ENCODE data around the gene SGMS1. TPM values are rescaled to one million over a fixed set of nuclear protein-coding genes. Genes with fewer than 3 reads are reported as not detected.

SGMS1 gene
- total RNA-seq, 2 donors from 2014 or later = 67.0 to 68.2 TPM

- TF ChIP-seq POLR2AphosphoS5 (IDR thresholded peaks at IDR 0.05) (no peak), POLR2A (IDR thresholded peaks at IDR 0.05) (no peak), CTCF (IDR thresholded peaks at IDR 0.05) (no peak)
- intact Hi-C loops (cut with DNase I) = no loop called here
- H3K9me3 ChIP-seq = no peaks in the 10 kb centered on the region
- H3K36me3 ChIP-seq = no peaks in the 10 kb centered on the region
- peaks cover 19% of the 10 kb centered on the region for H3K4me1 ChIP-seq (replicated peaks)
- H3K27ac ChIP-seq = peak overlapping the region; percentile 30 to 62
- H3K4me3 ChIP-seq = peak overlapping the region in 1 of 2 donors; percentile 1
- H3K27me3 ChIP-seq (replicated peaks; ENCODE audit: insufficient read depth) = no peaks in the 10 kb centered on the region
- DNase-seq (ENCODE audit: low spot score) = no peak
These were observed 16.3 kb downstream of the SGMS1 start for GRCh38 chr10:50607356-50607925.

- H3K4me1 ChIP-seq (replicated peaks) = peaks cover 19% of the 10 kb centered on the region
- H3K4me3 ChIP-seq = no peak overlapping the region
- no peaks in the 10 kb centered on the region for H3K27me3 ChIP-seq (replicated peaks; ENCODE audit: insufficient read depth)
- intact Hi-C loops (cut with DNase I) = no loop called here
- H3K9me3 ChIP-seq = no peaks in the 10 kb centered on the region
- DNase-seq (ENCODE audit: low spot score) = no peak
- TF ChIP-seq POLR2AphosphoS5 (IDR thresholded peaks at IDR 0.05) = no peak
- no peak for TF ChIP-seq CTCF (IDR thresholded peaks at IDR 0.05)
- TF ChIP-seq POLR2A (IDR thresholded peaks at IDR 0.05) = no peak
- no peaks in the 10 kb centered on the region for H3K36me3 ChIP-seq
- H3K27ac ChIP-seq = peak overlapping the region in 1 of 2 donors; percentile 62
- WGBS = 86% methylated on average over 2 of the region's 2 CpGs
These were observed 17.8 kb downstream of the SGMS1 start for GRCh38 chr10:50605951-50606270.

- 5% methylated on average over 1 of the region's 1 CpG for WGBS
- Histone ChIP-seq H3K4me1 (replicated peaks) (peaks cover 19% of the 10 kb centered on the region), H3K4me3 (no peak overlapping the region)
These were observed 18.3 kb downstream of the SGMS1 start for GRCh38 chr10:50605269-50605950.

GRCh38 chr10:50604809-50605208 lies 18.9 kb downstream of the SGMS1 start:
- intact Hi-C loops (cut with DNase I) = no loop called here
- peaks cover 19% of the 10 kb centered on the region for H3K4me1 ChIP-seq (replicated peaks)
- no peak for TF ChIP-seq POLR2A (IDR thresholded peaks at IDR 0.05)
- no peak for TF ChIP-seq CTCF (IDR thresholded peaks at IDR 0.05)
- TF ChIP-seq POLR2AphosphoS5 (IDR thresholded peaks at IDR 0.05) = no peak

More at GRCh38 chr10:50605269-50605950, 18.3 kb downstream of the SGMS1 start:
- peak; percentile 90 for DNase-seq (ENCODE audit: low spot score)
- no peaks in the 10 kb centered on the region for H3K9me3 ChIP-seq
- H3K27me3 ChIP-seq (replicated peaks; ENCODE audit: insufficient read depth) = no peaks in the 10 kb centered on the region
- TF ChIP-seq POLR2AphosphoS5 (IDR thresholded peaks at IDR 0.05) (peak; percentile 86), CTCF (IDR thresholded peaks at IDR 0.05) (no peak)
- H3K36me3 ChIP-seq = no peaks in the 10 kb centered on the region
- intact Hi-C loops (cut with DNase I) = no loop called here
- peak overlapping the region; percentile 28 to 62 for H3K27ac ChIP-seq

More at GRCh38 chr10:50604809-50605208, 18.9 kb downstream of the SGMS1 start:
- Histone ChIP-seq H3K36me3 (no peaks in the 10 kb centered on the region), H3K27ac (peak overlapping the region; percentile 28 to 62), H3K4me3 (no peak overlapping the region), H3K27me3 (replicated peaks; ENCODE audit: insufficient read depth) (no peaks in the 10 kb centered on the region), H3K9me3 (no peaks in the 10 kb centered on the region)
- DNase-seq (ENCODE audit: low spot score) = no peak
- WGBS = 12% methylated on average over 3 of the region's 3 CpGs

Data from prostate gland (tissue), 2 donors.